ENCODE results near the gene MYH14. TPM values are rescaled to one million over a fixed set of nuclear protein-coding genes. Genes with fewer than 3 reads are reported as not detected.

Gene MYH14
- total RNA-seq, 1 experiment from 2014 or later, result under 0.01 TPM

- no peak for DNase-seq (ENCODE audit: low read depth)
These were observed 87.4 kb downstream of the MYH14 start for GRCh38 chr19:50290775-50291174.

GRCh38 chr19:50292216-50292827 is 88.9 kb downstream of the MYH14 start:
- no peak for DNase-seq (ENCODE audit: low read depth)

GRCh38 chr19:50293263-50294004 is 90.0 kb downstream of the MYH14 start:
- DNase-seq (ENCODE audit: low read depth), result no peak

GRCh38 chr19:50300051-50300450 is 96.6 kb downstream of the MYH14 start:
- DNase-seq (ENCODE audit: low read depth), result peak; percentile 8

- DNase-seq (ENCODE audit: low read depth), result peak; percentile 85
These were observed 97.6 kb downstream of the MYH14 start for GRCh38 chr19:50300814-50301606.

GRCh38 chr19:50301607-50301971 is 98.2 kb downstream of the MYH14 start:
- DNase-seq (ENCODE audit: low read depth), result no peak

- DNase-seq (ENCODE audit: low read depth), result no peak
These were observed 100.1 kb downstream of the MYH14 start for GRCh38 chr19:50303558-50303957.

GRCh38 chr19:50308991-50309390 is 105.6 kb downstream of the MYH14 start:
- no peak for DNase-seq (ENCODE audit: low read depth)

- no peak for DNase-seq (ENCODE audit: low read depth)
These were observed 106.1 kb downstream of the MYH14 start for GRCh38 chr19:50309396-50310125.

GRCh38 chr19:50310759-50311465 is 107.5 kb downstream of the MYH14 start:
- DNase-seq (ENCODE audit: low read depth), result no peak

- no peak for DNase-seq (ENCODE audit: low read depth)
These were observed 108.6 kb downstream of the MYH14 start for GRCh38 chr19:50311723-50312635.

GRCh38 chr19:50312967-50313811 is 109.8 kb downstream of the MYH14 start:
- no peak for DNase-seq (ENCODE audit: low read depth)

- DNase-seq (ENCODE audit: low read depth), result no peak
These were observed 110.6 kb downstream of the MYH14 start for GRCh38 chr19:50313812-50314536.

- DNase-seq (ENCODE audit: low read depth), result no peak
These were observed 111.6 kb downstream of the MYH14 start for GRCh38 chr19:50314724-50315708.

- DNase-seq (ENCODE audit: low read depth), result peak; percentile 21
These were observed 112.5 kb downstream of the MYH14 start for GRCh38 chr19:50315773-50316448.

- DNase-seq (ENCODE audit: low read depth), result no peak
These were observed 113.7 kb downstream of the MYH14 start for GRCh38 chr19:50317115-50317514.

GRCh38 chr19:50318438-50318837 is 115.0 kb downstream of the MYH14 start:
- no peak for DNase-seq (ENCODE audit: low read depth)
